Mesenchymal stem cell (in vitro differentiated cells and primary cell): Measurements from ENCODE around the gene EID3.
A peak's percentile ranks its signal among the peaks of the same experiment; 100 is the strongest.

Experiments
- DNase-seq: peaks from one replicate; pipeline ENCODE4 v3.0.0-alpha.2; 2013
- H2AFZ ChIP-seq: one replicate; pipeline ENCODE4 v1.6.1; 2013; ENCODE audit warnings: low read depth, mild to moderate bottlenecking, control low read depth, inconsistent platforms, low read length, moderate library complexity
- H2AK5ac ChIP-seq: 2 replicates; pipeline ENCODE4 v1.6.1; 2013; ENCODE audit warnings: low read length, moderate library complexity, mild to moderate bottlenecking, inconsistent platforms; ENCODE audit not compliant: severe bottlenecking
- H2BK120ac ChIP-seq: one replicate; pipeline ENCODE4 v1.6.1; 2013; ENCODE audit warnings: low read depth, mild to moderate bottlenecking, inconsistent platforms, low read length, moderate library complexity
- H2BK12ac ChIP-seq, 2 experiments: one replicate each; pipeline ENCODE4 v1.6.1; 2013; ENCODE audit warnings: inconsistent platforms in 2 of 2, low read length in 2 of 2, mild to moderate bottlenecking in 2 of 2, moderate library complexity in 2 of 2, control low read depth in 1 of 2
- H2BK15ac ChIP-seq: one replicate; pipeline ENCODE4 v1.6.1; 2013; ENCODE audit warnings: mild to moderate bottlenecking, low read depth, inconsistent platforms; ENCODE audit not compliant: poor library complexity, severe bottlenecking
- H2BK5ac ChIP-seq: 2 replicates; pipeline ENCODE4 v1.6.1; 2013; ENCODE audit warnings: low read depth, mild to moderate bottlenecking, low read length, control low read depth, inconsistent platforms; ENCODE audit not compliant: poor library complexity, severe bottlenecking
- H3K14ac ChIP-seq, 2 experiments: one replicate each; pipeline ENCODE4 v1.6.1; 2013; ENCODE audit warnings: inconsistent platforms in 2 of 2, low read length in 2 of 2, control low read depth in 1 of 2, mild to moderate bottlenecking in 1 of 2, moderate library complexity in 1 of 2
- H3K18ac ChIP-seq, 2 experiments: one replicate each; pipeline ENCODE4 v1.6.1; 2013; ENCODE audit warnings: inconsistent platforms in 2 of 2, low read length in 2 of 2, control low read depth in 1 of 2, low read depth in 1 of 2, mild to moderate bottlenecking in 1 of 2
- H3K23ac ChIP-seq, 2 experiments: one replicate each; pipeline ENCODE4 v1.6.1; 2013; ENCODE audit warnings: inconsistent platforms in 2 of 2, low read length in 2 of 2, mild to moderate bottlenecking in 2 of 2, moderate library complexity in 2 of 2, control low read depth in 1 of 2
- H3K27ac ChIP-seq: 2 replicates; pipeline ENCODE4 v1.5.1; 2013; ENCODE audit warnings: mild to moderate bottlenecking, moderate library complexity, low read length, control low read depth, inconsistent platforms; ENCODE audit not compliant: poor library complexity, severe bottlenecking
- H3K27me3 ChIP-seq, 2 experiments: 2 replicates each; pipeline versions ENCODE4 v1.6.1 to v1.7.0; 2013; ENCODE audit warnings: low read length in 2 of 2, mild to moderate bottlenecking in 2 of 2, moderate library complexity in 2 of 2, control low read depth in 1 of 2, inconsistent platforms in 1 of 2; ENCODE audit not compliant: control insufficient read depth in 1 of 2, insufficient read depth in 1 of 2
- H3K36me3 ChIP-seq, 2 experiments: 2 replicates each; pipeline versions ENCODE4 v1.6.1 to v1.7.0; 2013; ENCODE audit warnings: low read length in 2 of 2, control low read depth in 1 of 2, inconsistent platforms in 1 of 2, low read depth in 1 of 2, mild to moderate bottlenecking in 1 of 2; ENCODE audit not compliant: insufficient read depth in 2 of 2, control insufficient read depth in 1 of 2
- H3K4ac ChIP-seq, 2 experiments: one replicate each; pipeline ENCODE4 v1.6.1; 2013; ENCODE audit warnings: inconsistent platforms in 2 of 2, low read length in 2 of 2, mild to moderate bottlenecking in 2 of 2, moderate library complexity in 2 of 2, control low read depth in 1 of 2, low read depth in 1 of 2
- H3K4me1 ChIP-seq: 2 replicates; pipeline ENCODE4 v1.6.1; 2013; ENCODE audit warnings: low read depth, low read length, control low read depth; ENCODE audit not compliant: control insufficient read depth, insufficient read depth
- H3K4me2 ChIP-seq: 2 replicates; pipeline ENCODE4 v1.6.1; 2013; ENCODE audit warnings: low read length, mild to moderate bottlenecking, inconsistent platforms; ENCODE audit not compliant: poor library complexity, severe bottlenecking
- H3K4me3 ChIP-seq, 2 experiments: 2 replicates each; pipeline versions ENCODE4 v1.5.1 to v1.7.0; 2013; ENCODE audit warnings: low read length in 2 of 2, mild to moderate bottlenecking in 2 of 2, control low read depth in 1 of 2, low read depth in 1 of 2; ENCODE audit not compliant: insufficient read depth in 1 of 2
- H3K79me1 ChIP-seq: replicated peaks from 2 replicates; pipeline ENCODE4 v1.6.1; 2013; ENCODE audit warnings: mild to moderate bottlenecking, control low read depth, low read length, inconsistent platforms; ENCODE audit not compliant: poor library complexity, severe bottlenecking
- H3K9ac ChIP-seq: 2 replicates; pipeline ENCODE4 v1.7.0; 2013; ENCODE audit warnings: mild to moderate bottlenecking, low read length, moderate library complexity
- H3K9me3 ChIP-seq: 2 replicates; pipeline ENCODE4 v1.7.0; 2013; ENCODE audit warnings: mild to moderate bottlenecking, low read length; ENCODE audit not compliant: control insufficient read depth
- H4K8ac ChIP-seq: one replicate; pipeline ENCODE4 v1.6.1; 2013; ENCODE audit warnings: inconsistent platforms, mild to moderate bottlenecking, low read length, moderate library complexity
- H4K91ac ChIP-seq: one replicate; pipeline ENCODE4 v1.6.1; 2013; ENCODE audit warnings: mild to moderate bottlenecking, low read length, inconsistent platforms
- WGBS: methylation state at CpG from one replicate; pipeline ENCODE4 v1.1.7; 2013; ENCODE audit warnings: mixed read lengths; 5-methylcytosine and 5-hydroxymethylcytosine counted together

EID3 gene

DNA sequence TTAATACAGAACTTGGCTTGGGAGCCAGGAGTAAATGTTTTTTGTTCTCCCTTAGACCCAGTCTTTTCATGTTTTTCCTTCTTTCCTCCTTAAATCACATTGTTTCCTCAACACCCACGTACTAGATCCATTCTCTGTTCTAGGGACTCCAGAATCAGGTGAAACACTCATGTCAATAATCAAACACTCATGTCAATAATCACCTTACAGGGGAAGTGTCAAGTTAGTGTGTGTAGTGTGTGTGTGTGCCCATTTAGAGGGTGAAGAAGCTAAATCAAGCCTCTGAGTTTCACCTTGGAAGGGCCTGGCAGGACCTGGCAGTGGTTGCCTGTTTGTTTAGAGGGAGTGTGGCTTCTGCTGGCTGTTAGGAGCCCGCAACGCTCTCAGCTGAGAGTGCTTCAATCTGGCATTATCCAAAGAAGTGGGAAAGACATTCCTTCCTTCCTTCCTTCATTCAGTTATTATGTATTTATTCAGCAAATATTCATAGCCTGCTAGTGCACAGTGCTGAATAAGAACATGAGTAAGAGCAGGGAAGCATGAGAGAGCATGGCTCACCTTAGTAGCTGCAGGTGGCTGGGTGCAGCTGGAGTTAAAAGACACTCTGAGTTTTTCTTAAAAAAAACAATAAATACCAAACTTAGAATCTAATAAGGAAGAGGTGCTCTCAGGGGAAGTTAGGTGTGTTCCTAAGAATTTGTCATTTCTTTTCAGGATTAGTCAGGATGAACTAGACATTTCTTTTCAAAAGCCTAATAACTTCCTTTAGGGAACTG is 17.6 kb upstream of the EID3 start:
- Histone ChIP-seq H2BK15ac (no peak overlapping the region), H3K23ac (peak overlapping the region in 1 of 2 experiments; percentile 23), H2AFZ (no peak overlapping the region), H3K4me2 (no peak overlapping the region), H2AK5ac (no peak overlapping the region), H3K4ac (peak overlapping the region; percentile 10 to 86), H3K79me1 (no peaks in the 10 kb centered on the region), H3K4me1 (peaks cover 8% of the 10 kb centered on the region), H4K8ac (peak overlapping the region; percentile 14), H3K14ac (peak overlapping the region in 1 of 2 experiments; percentile 11), H3K36me3 (peaks cover 3 to 12% of the 10 kb centered on the region in 2 experiments), H2BK5ac (peak overlapping the region; percentile 83), H3K27me3 (no peaks in the 10 kb centered on the region), H3K4me3 (peak overlapping the region in 1 of 2 experiments; percentile 99), H2BK120ac (peak overlapping the region; percentile 45), H3K27ac (peak overlapping the region; percentile 98), H3K9ac (peak overlapping the region; percentile 100), H3K9me3 (no peaks in the 10 kb centered on the region), H3K18ac (peak overlapping the region; percentile 54 to 86), H4K91ac (peak overlapping the region; percentile 5), H2BK12ac (peak overlapping the region; percentile 93 to 96)
- WGBS = no CpG with 5 or more reads among the region's 3 CpGs
- no peak for DNase-seq

DNA sequence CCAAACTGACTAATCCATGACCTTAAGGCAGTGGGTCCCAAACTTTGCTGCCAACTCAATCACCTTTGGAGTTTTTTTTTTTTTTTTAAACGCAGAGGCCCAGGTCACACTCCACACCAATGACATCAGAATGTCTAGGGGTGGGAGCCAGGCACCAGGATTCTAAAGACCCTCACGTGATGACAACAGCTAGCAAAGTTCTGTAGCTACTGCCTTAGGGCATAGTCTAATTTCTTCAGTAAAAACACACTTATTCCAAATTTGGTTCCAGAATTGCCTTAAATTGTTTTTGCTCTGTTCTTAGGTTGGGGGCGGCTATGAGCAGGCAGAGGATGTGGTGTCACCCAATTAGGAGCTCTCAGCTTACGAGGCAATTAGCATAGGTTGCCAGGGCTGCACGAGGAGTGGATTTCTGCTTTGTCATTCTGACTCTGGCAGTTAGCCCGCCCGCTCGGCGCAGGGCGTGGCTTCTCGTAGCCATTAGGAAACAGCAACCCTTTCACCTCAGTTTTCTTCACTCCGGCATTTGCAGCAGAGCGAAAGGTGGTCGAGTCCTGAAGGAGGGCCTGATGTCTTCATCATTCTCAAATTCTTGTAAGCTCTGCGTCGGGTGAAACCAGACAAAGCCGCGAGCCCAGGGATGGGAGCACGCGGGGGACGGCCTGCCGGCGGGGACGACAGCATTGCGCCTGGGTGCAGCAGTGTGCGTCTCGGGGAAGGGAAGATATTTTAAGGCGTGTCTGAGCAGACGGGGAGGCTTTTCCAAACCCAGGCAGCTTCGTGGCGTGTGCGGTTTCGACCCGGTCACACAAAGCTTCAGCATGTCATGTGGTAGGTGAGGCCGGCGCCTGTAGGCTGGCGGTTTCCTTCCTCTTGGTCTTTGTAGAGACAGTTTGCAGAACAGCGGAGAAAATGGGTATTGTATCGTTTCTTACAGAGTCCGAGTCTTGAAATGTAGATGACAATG is 16.7 kb upstream of the EID3 start:
- H3K27ac ChIP-seq = peak overlapping the region; percentile 98
- H3K36me3 ChIP-seq = peaks cover 6 to 16% of the 10 kb centered on the region in 2 experiments
- no peaks in the 10 kb centered on the region for H3K27me3 ChIP-seq
- DNase-seq = peak; percentile 98
- peak overlapping the region; percentile 100 for H3K9ac ChIP-seq
- WGBS = 1% methylated on average over 38 of the region's 40 CpGs
- no peak overlapping the region for H2AFZ ChIP-seq
- H3K9me3 ChIP-seq = no peaks in the 10 kb centered on the region
- H2AK5ac ChIP-seq = peak overlapping the region; percentile 43
- H3K4ac ChIP-seq = peak overlapping the region in 1 of 2 experiments; percentile 90
- H3K18ac ChIP-seq = peak overlapping the region; percentile 92 to 96
- peak overlapping the region in 1 of 2 experiments; percentile 91 for H3K14ac ChIP-seq
- peak overlapping the region; percentile 45 for H3K4me2 ChIP-seq
- H2BK15ac ChIP-seq = peak overlapping the region; percentile 77
- peak overlapping the region; percentile 89 for H4K8ac ChIP-seq
- H3K4me1 ChIP-seq = peaks cover 8% of the 10 kb centered on the region
- H3K23ac ChIP-seq = no peak overlapping the region
- H4K91ac ChIP-seq = peak overlapping the region; percentile 94
- H2BK120ac ChIP-seq = peak overlapping the region; percentile 84
- peak overlapping the region; percentile 60 to 97 for H2BK12ac ChIP-seq
- H2BK5ac ChIP-seq = peak overlapping the region; percentile 83
- H3K4me3 ChIP-seq = peak overlapping the region; percentile 86 to 99
- no peaks in the 10 kb centered on the region for H3K79me1 ChIP-seq

DNA sequence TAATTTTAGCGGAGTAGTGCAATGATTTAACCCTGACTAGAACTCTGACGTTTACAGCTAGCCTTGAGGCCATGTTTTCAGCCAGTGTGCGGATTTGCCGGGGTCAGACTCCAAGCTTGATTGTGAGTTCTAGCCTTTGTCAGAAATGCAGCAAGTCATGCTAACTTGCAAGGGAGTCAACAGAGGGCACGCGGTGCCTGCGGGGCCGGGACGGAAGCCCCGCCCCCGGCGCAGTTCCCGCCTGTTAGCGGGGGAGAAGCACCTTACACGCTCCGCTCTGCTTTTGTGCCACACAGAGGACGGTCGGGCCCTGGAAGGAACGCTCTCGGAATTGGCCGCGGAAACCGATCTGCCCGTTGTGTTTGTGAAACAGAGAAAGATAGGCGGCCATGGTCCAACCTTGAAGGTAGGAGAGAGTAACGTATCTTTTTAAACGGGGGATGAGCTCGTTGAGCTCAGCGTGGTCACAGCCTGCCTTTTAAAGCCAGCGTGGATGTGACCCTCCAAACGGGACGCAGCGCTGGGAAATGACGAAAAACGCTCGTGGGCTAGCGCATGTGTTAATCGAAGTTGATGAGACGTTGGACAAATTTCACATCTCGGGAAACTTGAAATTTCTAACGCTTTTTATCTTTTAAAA is 14.8 kb upstream of the EID3 start:
- Histone ChIP-seq H2BK120ac (no peak overlapping the region), H3K4ac (no peak overlapping the region), H2BK12ac (no peak overlapping the region), H4K91ac (no peak overlapping the region), H3K4me2 (peak overlapping the region; percentile 63), H2BK15ac (no peak overlapping the region), H4K8ac (peak overlapping the region; percentile 36), H3K23ac (no peak overlapping the region), H3K9me3 (no peaks in the 10 kb centered on the region), H3K4me3 (peak overlapping the region; percentile 68 to 99), H3K36me3 (peaks cover 16 to 36% of the 10 kb centered on the region in 2 experiments), H3K18ac (peak overlapping the region; percentile 60 to 70), H2BK5ac (no peak overlapping the region), H3K9ac (peak overlapping the region; percentile 100), H3K14ac (no peak overlapping the region), H2AK5ac (no peak overlapping the region), H2AFZ (no peak overlapping the region), H3K79me1 (peaks cover 4% of the 10 kb centered on the region), H3K4me1 (peaks cover 8% of the 10 kb centered on the region), H3K27ac (peak overlapping the region; percentile 80), H3K27me3 (no peaks in the 10 kb centered on the region)
- peak; percentile 84 for DNase-seq
- WGBS = 1% methylated on average over 37 of the region's 41 CpGs
